K562 (cell line): ENCODE data around the gene MAP3K2.

Experiments used
- BRCA1 ChIP-seq, 2 experiments: fragments of 450-650 bp in 1 of 2; sonication (generic) in 1 of 2; formaldehyde crosslinking in 1 of 2; IDR thresholded peaks; 2 replicates each; pipeline versions ENCODE4 v1.5.0 to v1.6.1; 2017 to 2020; ENCODE audit warnings: mild to moderate bottlenecking in 1 of 2, missing genetic modification reagents in 1 of 2
- CTCF ChIP-seq, 3 experiments: IDR thresholded peaks in 2 of 3; conservative IDR thresholded peaks in 1 of 3; 2 replicates each; pipeline ENCODE4 v1.5.1; 2011 to 2012; ENCODE audit warnings: low read length in 3 of 3, mild to moderate bottlenecking in 3 of 3, control low read depth in 2 of 3, improper control_type of control experiment in 1 of 3, inconsistent platforms in 1 of 3, low read depth in 1 of 3, mixed read lengths in 1 of 3, moderate library complexity in 1 of 3; ENCODE audit not compliant: insufficient read depth in 2 of 3
- JUNB ChIP-seq: fragments of 450-650 bp; formaldehyde crosslinking; conservative IDR thresholded peaks from 2 replicates; pipeline ENCODE4 v1.4.0; 2020; ENCODE audit warnings: mild to moderate bottlenecking
- MYNN ChIP-seq, 2 experiments: sonication (generic); formaldehyde crosslinking in 1 of 2; IDR thresholded peaks; 2 replicates each; pipeline versions ENCODE4 v1.5.0 to v1.6.1; 2016 to 2020; ENCODE audit warnings: antibody characterized with exemption in 1 of 2, missing genetic modification reagents in 1 of 2
- NKRF ChIP-seq: fragments of 450-650 bp; IDR thresholded peaks from 2 replicates; pipeline ENCODE4 v1.6.1; 2016; ENCODE audit warnings: borderline replicate concordance
- PTBP1 ChIP-seq: fragments of 200-400 bp; formaldehyde crosslinking; IDR thresholded peaks from 2 replicates; pipeline ENCODE4 v1.6.1; 2017; ENCODE audit warnings: low read depth, low read length
- RCOR1 ChIP-seq, 2 experiments: IDR thresholded peaks; 2 replicates each; pipeline ENCODE4 v1.6.1; 2012; ENCODE audit warnings: low read depth in 2 of 2, low read length in 2 of 2, borderline replicate concordance in 1 of 2, improper control_type of control experiment in 1 of 2
- TGIF2 ChIP-seq: sonication (generic); formaldehyde crosslinking; IDR thresholded peaks from 2 replicates; pipeline ENCODE4 v1.8.1; 2022; ENCODE audit warnings: mild to moderate bottlenecking, missing genetic modification reagents, moderate library complexity
- ZKSCAN1 ChIP-seq: fragments of 150-350 bp; IDR thresholded peaks from 2 replicates; pipeline ENCODE4 v1.6.1; 2016; ENCODE audit warnings: low read depth, low read length

- TF ChIP-seq BRCA1 (IDR thresholded peaks at IDR 0.05) (no peak), BRCA1 (CRISPR knock-in tag; IDR thresholded peaks at IDR 0.05) (no peak), ZKSCAN1 (no peak), TGIF2 (no peak), MYNN (IDR thresholded peaks at IDR 0.05) (no peak), MYNN (CRISPR knock-in tag; IDR thresholded peaks at IDR 0.05) (no peak), NKRF (no peak), PTBP1 (no peak), RCOR1 (IDR thresholded peaks at IDR 0.05; ENCODE audit: borderline replicate concordance in 1 of 2, low read depth in 2 of 2, low read length in 2 of 2) (no peak), CTCF (IDR thresholded peaks at IDR 0.05 in 2 of 3, conservative IDR thresholded peaks at IDR 0.05 in 1 of 3; ENCODE audit: insufficient read depth in 2 of 3, low read depth in 1 of 3, low read length in 3 of 3) (no peak), JUNB (CRISPR knock-in tag) (no peak)
These were observed 107.1 kb downstream of the MAP3K2 start for GRCh38 chr2:127280693-127281092.
